Hypothalamus (tissue), 51 donors: Measurements from ENCODE around the gene OR2Y1.
"Not testable (repeated sequence)": the region's sequence is repeated elsewhere in the genome, so short reads cannot be mapped to it uniquely, and the experiment has no call there.

Source experiments
- DNase-seq, 51 donors: peaks; one replicate each; lab custom pipeline; 2025; lab: John Stamatoyannopoulos, UW

OR2Y1 gene, protein sequence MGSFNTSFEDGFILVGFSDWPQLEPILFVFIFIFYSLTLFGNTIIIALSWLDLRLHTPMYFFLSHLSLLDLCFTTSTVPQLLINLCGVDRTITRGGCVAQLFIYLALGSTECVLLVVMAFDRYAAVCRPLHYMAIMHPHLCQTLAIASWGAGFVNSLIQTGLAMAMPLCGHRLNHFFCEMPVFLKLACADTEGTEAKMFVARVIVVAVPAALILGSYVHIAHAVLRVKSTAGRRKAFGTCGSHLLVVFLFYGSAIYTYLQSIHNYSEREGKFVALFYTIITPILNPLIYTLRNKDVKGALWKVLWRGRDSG

DNA sequence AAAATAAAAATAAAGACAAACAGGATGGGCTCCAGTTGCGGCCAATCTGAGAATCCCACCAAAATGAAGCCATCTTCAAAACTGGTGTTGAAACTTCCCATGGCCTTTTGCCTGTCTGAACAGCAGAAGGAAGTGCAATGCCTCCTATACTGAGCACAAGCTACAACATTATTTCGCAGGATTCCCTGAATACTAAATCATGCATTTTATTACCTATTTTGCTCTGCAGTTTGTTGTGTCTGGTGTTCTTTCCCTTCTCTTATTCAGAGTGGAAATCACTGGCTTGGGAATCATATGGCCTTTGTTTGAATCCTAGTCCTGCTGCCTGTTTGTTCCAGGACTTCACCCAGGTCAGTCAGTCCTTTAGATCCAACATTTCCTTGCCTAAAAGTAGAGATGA is at the start of gene OR2Y1:
OR2Y1 (minus strand) TSS at position 101 of the 400 bp plus-strand sequence; CDS start at position 101, 0 bp downstream.
- DNase-seq: no peak

DNA sequence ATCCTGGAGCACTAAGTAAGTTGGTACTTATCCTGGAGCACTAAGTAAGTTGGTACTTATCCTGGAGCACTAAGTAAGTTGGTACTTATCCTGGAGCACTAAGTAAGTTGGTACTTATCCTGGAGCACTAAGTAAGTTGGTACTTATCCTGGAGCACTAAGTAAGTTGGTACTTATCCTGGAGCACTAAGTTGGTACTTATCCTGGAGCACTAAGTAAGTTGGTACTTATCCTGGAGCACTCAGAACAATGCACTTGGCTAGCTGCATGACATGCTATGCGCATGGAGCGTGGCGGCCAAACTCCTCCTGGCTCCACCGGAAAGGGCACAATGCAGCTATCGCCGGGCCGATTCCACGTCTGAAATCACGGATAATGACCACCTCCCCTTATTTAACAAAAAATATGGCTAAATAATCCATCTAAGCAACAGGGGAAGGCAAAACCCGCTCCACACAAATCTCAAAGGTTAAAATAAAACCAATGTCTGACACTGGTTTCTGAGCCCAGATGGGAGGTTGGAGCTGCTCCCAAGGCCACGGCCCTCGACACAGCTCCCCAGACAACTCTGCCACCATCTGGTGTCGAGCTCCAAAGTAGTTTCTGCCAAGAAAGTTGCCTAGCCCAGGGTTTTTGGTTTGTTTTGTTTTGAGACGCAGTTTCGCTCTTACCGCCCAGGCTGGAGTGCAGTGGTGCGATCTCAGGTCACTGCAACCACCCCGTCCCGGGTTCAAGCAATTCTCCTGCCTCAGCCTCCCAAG is 49.0 kb upstream of the OR2Y1 start:
- not testable (repeated sequence) for DNase-seq

DNA sequence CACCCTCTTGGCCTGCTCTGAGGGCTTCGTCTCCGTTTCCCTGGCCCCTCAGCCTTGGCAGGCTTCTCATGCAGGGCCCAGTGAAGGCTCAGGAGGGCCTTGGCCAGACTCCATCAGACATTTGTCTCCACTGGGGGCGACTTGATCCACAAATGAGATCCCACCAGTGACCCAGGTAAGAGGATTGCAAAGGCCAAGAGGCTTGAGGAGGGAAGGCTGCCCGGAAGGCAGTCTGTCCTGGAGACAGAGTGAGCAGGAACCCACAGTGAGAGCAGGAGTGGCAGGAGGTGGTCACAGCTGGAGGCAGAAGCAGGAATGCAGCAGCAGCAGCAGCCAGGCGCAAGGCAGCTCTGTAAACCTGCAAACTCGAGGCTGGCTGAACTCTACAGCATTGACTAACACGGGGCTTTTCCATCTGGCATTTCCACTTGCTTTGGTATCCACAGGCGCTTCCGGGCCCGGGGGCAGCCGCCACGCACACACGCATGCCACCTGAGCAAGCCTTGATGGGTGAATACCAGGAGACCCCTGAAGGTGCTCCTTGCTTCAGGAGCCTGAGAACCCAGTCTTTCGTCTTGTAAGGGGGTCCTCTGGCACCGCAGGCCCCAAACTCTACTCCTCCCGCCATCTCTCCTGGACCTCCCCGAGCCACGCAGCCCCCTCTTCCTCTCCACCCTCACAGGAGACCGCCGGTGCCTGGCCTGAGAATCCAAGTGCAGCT is 48.0 kb upstream of the OR2Y1 start:
- no peak for DNase-seq

DNA sequence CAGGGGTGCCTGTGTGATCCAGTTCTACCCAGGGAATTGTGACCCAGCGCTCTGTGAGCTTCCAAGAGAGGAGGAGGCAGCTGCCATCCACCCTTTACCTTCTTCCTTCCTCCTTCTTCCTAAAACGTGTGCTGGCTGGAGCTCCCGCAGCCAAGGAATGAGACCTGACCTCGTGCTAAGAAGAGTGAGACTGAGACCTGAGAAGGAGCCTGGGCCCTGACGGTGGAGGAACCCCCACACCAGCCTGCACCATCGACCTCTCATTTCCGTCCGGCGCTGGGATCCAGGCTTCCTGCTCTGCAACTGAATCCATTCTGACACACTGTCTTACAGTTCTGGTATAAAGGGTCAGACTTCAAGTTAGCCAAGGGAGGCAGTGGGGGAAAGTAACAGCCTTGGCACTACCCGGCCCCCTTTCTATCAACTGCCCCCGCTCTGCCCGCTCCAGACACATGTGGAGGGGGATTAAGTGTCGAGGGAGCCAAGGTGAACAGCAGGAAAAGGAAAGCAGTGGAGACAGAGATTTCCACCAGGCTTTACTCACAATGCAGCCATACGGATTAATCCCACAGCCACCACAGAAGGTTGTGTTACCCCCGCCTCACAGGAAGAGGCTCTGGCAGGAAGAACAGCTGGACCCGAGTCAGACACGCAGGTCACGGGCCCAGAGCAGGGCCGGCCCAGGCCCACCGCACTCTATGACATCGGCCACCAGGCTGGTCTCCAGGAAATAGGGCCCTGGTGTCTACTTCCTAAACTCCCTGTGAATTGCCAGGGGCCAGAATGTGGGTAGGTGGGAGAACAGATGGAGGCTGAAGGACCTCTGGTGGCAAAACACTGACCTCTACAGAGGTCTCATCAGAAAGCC is 46.9 kb upstream of the OR2Y1 start:
- no peak for DNase-seq

DNA sequence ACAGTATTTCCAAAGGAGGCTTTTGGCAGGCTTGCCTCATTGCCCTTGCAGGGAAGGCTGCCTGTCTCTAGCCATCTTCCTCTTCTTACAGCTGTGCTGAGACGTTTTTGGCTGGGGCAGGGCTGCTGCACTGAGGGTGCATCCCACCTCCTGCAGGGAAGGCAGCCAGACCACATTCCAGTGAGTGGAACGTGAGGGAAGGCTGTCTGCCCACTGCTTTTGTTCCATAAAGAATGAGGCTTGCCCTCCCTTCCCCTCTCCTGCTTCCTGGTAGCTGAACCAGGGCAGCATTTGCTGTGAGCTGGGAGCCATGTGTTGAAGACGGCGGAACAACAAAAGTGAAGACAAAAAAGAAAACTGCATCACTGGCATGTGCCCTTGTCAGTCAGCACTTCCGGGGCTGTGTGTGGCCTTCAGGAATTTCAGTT is 46.0 kb upstream of the OR2Y1 start:
- no peak for DNase-seq

DNA sequence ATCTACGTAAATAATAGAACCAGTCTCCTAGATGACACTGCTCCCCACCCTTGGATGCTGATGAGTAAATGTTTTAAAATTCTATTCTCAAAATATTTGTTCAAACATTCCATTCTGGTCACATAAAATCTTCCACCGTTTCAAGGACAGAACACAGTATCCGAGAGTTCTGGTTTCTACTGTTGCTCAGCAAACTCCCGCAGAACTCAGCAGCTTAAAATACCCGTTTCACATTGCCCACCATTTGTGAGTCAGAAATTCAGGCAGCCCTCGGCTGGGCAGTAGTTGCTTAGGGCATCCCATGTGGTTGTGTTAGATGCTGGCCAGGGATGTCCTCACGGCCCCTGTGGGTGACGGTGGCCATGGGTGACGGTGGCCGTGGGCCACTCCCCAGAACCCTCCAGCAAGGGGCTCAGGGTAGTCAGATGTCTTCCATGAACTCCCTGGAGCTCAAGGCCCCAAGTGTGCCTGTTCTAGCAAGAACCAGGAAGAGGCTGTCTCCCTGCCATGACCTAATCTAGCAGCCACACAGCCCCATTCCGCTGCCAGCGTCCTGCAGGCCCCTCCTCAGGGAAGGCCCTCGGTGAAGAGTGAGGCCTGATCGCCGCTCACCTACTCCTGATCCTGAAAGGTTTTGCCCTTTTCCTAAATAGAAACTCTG is 45.4 kb upstream of the OR2Y1 start:
- DNase-seq: no peak

DNA sequence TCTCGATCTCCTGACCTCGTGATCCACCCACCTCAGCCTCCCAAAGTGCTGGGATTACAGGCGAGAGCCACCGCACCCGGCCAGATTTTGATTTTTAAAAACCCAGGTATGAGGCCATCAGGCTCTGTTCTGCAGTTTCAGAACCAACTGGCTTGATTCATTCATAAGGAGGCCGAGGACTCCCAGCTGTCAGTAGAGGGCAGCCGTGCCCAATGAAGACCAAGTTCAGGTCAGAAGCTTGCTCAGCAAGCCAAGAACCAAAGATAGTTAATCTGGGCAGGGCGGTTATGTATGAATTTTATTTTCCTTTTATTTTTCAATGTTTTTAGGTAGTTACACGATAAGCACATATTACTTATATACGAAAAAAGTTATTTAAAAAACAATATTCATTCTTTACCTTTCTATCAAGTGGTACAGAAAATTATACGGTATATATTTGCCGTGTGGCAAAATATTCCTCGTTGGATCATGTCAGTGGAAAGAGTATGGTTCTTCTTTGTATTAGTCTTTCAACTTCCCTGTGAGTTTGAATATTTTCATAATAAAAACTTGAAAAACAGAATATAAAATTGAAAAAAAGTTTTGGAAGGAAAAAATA is 44.7 kb upstream of the OR2Y1 start:
- peak in 32 of 51 donors; percentile 13 to 81 (median 60) for DNase-seq

DNA sequence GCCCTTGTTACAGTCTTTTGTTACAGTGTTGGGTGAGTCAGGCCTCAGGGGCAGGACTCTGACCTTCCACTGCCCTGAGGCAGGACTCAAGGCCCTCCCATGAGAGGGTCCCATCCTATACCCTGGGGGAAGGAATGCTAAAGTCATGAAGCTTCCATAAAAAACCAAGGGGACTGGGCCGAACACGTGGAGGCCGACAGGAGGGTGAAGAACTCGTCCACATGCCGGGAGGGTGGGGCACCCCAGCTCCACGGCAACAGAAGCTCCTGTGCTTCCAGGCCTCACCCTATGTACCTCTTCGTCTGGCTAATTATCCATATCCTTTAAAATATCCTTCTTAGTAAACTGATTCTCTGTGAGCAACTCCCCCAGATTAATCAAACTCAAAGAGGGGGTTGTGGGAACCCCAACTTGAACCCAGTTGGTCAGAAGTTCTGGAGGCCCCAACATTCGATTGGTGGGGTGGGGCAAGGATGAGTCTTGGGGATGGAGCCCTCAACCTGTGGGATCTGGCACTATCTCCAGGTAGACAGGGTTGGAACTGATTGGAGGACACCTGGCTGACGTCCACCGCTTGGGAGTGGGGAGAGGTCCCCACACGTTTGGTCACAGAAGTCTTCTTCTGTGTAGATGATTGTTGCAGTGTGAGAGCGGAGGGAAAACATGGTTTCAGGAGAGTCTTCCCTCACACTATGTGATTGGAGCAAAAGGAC is 43.6 kb upstream of the OR2Y1 start:
- DNase-seq: no peak

DNA sequence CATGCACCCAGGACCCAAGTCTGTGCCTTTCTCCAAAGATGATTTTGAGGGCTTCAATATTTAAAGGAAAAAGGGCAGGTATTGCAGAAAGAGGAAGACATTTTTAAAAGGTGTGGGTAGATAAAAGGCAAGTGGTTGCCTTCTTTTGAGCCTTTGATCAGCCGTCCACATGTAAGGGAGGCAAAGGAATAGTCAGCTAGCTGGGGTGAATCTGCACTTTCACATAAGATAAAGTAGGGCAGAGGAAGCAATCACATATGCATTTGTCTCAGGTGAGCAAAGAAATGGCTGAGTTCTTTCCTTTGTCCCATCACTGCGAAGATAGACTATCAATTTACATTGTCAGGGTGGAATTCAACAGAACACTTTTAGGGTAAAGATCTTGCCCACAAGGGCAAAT is 42.9 kb upstream of the OR2Y1 start:
- no peak for DNase-seq

DNA sequence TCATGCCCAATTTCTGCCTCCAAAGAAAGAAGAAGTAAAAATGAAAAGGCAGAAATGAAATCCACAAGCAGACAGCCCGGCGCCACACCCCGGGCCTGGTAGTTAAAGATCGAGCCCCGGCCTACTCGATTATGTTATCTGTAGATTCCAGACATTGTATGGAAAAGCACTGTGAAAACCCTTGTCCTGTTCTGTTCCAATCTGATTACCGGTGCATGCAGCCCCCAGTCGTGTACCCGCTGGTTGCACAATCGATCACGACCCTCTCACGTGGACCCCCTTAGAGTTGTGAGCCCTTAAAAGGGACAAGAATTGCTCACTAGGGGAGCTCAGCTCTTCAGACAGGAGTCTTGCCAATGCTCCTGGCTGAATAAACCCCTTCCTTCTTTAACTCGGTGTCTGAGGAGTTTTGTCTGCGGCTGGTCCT is 42.1 kb upstream of the OR2Y1 start:
- DNase-seq: not testable (repeated sequence)

DNA sequence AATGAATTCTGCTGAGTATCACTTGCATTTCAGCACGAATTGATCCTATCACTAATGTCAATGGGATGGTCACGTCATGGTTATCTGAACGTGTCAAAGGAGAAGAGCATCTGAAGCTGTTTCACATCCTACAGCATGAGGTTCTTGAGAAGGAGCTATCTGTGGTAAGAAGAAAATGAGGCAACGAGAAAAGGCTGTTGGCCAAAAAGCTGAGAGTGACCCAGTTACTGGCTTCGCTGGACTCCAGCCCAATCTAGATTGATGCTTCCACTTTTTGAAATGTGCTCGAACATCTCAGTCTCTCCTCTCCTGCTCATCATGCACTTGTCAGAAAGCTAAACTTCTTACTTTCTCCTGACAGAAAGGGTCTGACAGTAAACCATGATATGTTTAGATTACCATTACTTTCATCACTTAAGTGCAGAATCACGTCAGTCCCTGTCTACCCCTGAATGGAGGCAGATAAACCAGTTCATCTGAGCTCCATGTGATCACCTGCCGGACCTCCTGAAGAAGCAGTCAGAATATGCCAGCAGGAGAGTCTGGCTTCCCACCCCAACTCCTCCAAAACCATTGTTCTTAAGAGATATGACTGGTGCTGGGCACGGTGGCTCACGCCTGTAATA is 40.2 kb upstream of the OR2Y1 start:
- no peak for DNase-seq

DNA sequence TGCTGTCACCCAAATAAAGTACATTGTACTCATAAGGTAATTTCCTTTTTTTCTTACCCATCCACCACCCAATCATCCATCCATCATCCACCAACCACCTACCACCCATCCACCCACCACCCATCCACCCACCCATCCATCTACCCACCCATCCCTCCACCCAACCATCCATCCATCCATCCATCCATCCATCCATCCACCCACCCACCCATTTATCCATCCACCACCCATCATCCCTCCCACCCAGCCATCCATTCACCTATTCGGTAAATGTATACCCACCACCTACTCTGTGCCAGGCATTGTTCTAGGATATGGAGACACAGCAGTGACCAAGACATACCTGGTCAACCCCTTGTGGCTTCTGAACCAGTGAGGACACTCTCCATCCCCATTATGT is 37.6 kb upstream of the OR2Y1 start:
- DNase-seq: no peak

DNA sequence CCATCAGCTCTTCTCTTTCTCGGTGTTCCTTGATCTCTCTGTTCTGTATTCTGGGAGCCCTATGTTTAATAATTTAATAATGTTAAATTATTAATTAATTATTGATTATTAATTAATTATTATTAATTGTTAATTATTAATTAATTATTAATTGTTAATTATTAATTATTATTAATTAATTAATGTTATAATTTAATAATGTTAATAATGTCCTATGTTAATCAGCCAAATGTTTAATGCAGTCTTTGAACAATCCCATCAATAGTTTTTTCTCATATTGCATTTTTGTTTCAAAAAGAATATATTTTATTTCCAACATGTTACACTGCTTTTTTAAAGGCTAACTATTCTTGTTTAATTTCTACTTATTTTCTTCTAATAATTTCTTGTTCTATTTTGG is 36.5 kb upstream of the OR2Y1 start:
- no peak for DNase-seq

DNA sequence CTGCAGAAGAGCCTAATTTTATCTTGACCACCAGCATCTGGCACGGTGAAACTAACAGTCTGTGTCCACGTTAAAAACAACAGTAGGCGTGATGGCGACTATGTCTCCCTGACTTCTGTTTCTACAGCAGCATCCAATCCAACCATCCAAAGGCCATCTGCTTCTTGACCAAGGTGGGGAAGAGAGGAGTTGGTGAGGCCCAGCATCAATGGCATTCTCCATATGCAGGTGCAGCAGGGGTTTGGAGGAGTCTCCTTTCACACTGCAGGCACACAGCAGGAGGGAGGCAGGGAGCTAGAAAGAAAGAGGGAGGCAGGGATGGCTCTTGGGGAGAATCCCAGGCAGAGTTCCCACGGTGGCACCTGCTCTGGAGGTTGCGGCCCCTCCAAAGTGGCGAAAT is 35.8 kb upstream of the OR2Y1 start:
- no peak for DNase-seq

DNA sequence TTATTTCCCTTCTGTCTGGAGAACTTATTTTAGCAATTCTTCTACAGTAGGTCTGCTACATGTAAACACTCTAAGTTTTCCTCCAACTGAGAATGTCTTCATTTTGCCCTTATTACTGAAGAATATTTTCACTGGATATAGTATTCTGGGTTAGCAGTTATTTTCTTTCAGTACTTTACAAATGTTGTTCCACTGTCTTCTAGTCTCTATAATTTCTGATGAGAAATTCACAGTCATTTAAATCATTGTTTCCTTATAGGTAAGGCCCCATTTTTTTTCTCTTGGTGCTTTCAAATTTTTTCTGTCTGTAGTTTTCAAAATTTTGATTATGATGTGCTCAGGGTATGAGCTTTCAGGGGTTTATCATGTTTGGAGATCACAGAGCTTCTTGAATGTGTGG is 32.0 kb upstream of the OR2Y1 start:
- DNase-seq: no peak

DNA sequence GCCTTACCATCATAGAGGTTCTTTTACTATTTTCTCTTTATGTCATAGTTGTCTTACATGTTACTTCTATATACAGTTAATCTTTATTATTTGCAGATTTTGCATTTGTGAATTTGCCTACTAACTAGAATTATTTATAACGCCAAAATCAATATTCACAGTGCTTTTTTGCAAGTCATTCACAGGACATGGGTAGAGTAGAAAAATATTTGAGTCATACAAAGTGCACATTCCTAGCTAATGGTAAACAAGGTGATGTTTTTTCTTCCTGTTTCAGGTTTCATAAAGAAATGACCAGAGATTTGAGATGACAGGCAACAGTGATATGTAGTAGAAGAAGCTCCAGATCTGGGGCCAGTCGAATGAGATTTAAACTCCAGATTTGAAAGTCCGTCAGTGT is 30.0 kb upstream of the OR2Y1 start:
- no peak for DNase-seq

DNA sequence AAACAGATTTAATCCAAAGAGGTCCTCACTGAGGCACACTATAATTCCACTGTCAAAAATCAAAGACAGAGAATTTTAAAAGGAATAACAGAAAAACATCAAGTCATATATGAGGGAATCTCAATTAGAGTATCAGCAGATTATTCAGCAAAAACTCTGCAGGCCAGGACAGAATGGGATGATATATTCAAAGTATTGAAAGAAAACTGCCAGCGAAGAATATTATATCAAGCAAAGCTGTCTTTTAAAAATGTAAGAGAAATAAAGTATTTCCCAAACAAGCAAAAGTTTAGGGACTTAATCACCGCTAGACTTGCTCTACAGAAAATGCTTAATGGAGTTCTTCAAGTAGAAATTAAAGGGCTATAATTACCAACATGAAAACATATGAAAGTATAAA is 15.7 kb upstream of the OR2Y1 start:
- DNase-seq: no peak

DNA sequence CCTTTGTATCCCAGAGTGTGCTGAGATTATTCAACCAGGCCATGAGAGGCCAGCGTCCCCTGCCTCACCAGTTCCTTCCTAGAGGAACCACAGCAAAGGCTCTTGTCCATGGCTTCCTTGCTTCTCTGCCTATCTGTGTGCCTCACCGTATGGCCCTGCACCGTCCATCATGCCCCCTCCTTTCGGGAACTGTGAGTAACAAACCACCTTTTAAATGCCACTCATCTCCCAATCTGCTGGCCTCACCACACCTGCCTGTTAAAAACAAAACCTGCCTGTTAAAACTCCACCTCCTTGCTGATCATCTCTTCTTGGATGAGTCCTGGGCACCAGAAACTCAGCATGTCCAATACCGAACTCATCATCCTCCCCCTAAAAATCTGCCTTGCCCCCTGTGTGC is 4.4 kb upstream of the OR2Y1 start:
- no peak for DNase-seq

DNA sequence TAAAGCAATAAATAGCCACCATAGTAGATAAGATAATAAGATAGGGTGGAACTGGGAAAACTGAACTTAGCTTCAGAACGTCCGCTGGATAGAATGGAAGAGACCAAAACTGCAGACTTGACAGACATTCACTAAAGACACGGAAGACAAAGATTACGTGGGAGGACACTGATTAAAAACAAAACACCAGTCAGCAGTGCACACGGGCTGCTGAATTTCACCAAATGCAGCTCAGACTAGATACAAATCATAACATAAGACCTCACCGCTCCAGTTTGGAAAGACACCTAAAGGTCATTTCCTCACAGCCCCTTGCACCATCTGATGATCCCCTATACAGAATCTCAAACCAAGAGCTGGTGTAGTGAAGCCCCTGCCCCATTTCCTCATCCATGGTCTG is 2.9 kb upstream of the OR2Y1 start:
- DNase-seq: no peak
